Pancreas (tissue), 10 donors: ENCODE results near the gene CRYL1. TPM values are rescaled to one million over a fixed set of nuclear protein-coding genes. Genes with fewer than 3 reads are reported as not detected.

Experiments
- ATAC-seq, 4 donors: fragments of 200-7000 bp; cut with Tn5 transposase; one replicate each; pipeline versions ENCODE4 v1.8.0 to v1.9.1; 2020; ENCODE audit warnings: mild to moderate bottlenecking in 4 of 4, moderate library complexity in 4 of 4
- DNase-seq, 6 donors: peaks; one replicate each; pipeline ENCODE4 v3.0.0-alpha.2; 2020
- FAIRE-seq: peaks from 2 replicates; lab custom pipeline; 2012; peaks lifted over from hg19 to GRCh38; lab: Jason Lieb, UNC
- H3K27ac ChIP-seq, 4 donors: fragments of 200-600 bp; sonication (generic); 1 replicate in 3 of 4; 2 replicates in 1 of 4; pipeline versions ENCODE4 v1.5.0 to v1.8.0; 2020
- H3K27me3 ChIP-seq, 4 donors: fragments of 200-600 bp; one replicate each; pipeline ENCODE4 v1.8.0; 2021
- H3K36me3 ChIP-seq, 3 donors: fragments of 200-600 bp; sonication (generic) in 1 of 3; one replicate each; pipeline versions ENCODE4 v1.5.0 to v1.8.0; 2020 to 2021
- H3K4me1 ChIP-seq, 3 donors: fragments of 200-600 bp; one replicate each; pipeline ENCODE4 v1.8.0; 2021
- H3K4me3 ChIP-seq, 4 donors: fragments of 200-600 bp; sonication (generic) in 2 of 4; one replicate each; pipeline versions ENCODE4 v1.5.0 to v1.8.0; 2020 to 2021
- H3K9me3 ChIP-seq, 4 donors: fragments of 200-600 bp; one replicate each; pipeline ENCODE4 v1.8.0; 2021
- CTCF ChIP-seq, 4 donors: fragments of 200-600 bp; sonication (generic) in 3 of 4; IDR thresholded peaks; one replicate each; pipeline versions ENCODE4 v1.5.0 to v1.8.0; 2021; ENCODE audit warnings: antibody characterized with exemption in 4 of 4
- WGBS, 2 donors: extraction: QIAGEN DNeasy Blood & Tissue Kit; methylation state at CpG; one replicate each; pipeline ENCODE4 v1.1.7; 2013; 5-methylcytosine and 5-hydroxymethylcytosine counted together
- intact Hi-C, 3 donors: fragments of 100-400 bp; cut with DNase I; formaldehyde crosslinking; loops; one replicate each; pipeline versions ENCODE4 v1.11.1 to v1.14.2; 2022
- polyA plus RNA-seq, 2 donors: library from polyadenylated mRNA; stranded (reverse); fragments of 200-250 nt; gene quantifications; one replicate each; pipeline ENCODE4 v1.2.3, GENCODE V29; 2013
- total RNA-seq, 6 donors: library from RNA; stranded (reverse); fragmentation: NEBNext Ultra II Directional in 4 of 6; extraction: Animal tissue kit (Norgen Biotek cat#: 25700) in 4 of 6; gene quantifications; one replicate each; pipeline versions ENCODE4 v1.2.1 to v1.2.4, GENCODE V29; 2021 to 2023
- donor health status: healthy with polysubstance abuse.
- donor health status: DM: no; HTN: no; CAD: no; lungs with moderate emphysema.
- donor health status: DM: no; HTN: no; CAD: no.
- donor health status: control.
- donor health status: control.
- donor health status: Bipolar disorder and iron deficiency.
- donor health status: DM: yes; HTN: yes; CAD: no.
- donor health status: DM: no; HTN: no; CAD: no.
- donor health status: DM: no; HTN: no; CAD: no.
- donor health status: DM: yes; HTN: yes; CAD: no.

Gene CRYL1
- total RNA-seq = 10 to 100 TPM; 17.7 to 31.7 (median 20.9) TPM
- polyA plus RNA-seq = 10 to 100 TPM; 12.8 to 19.7 TPM

GRCh38 chr13:20525601-20526544 lies at the start of gene CRYL1:
CRYL1 (minus strand) TSS chr13:20525857; CDS start chr13:20525794, 63 bp downstream.
- peak; percentile 96 to 98 (median 98) for ATAC-seq

GRCh38 chr13:20573636-20574035 lies 48.0 kb upstream of the CRYL1 start:
- intact Hi-C loops = no loop called here
- DNase-seq = no peak
- FAIRE-seq = no peak
- Histone ChIP-seq H3K27ac (no peak overlapping the region), H3K9me3 (no peaks in the 10 kb centered on the region), H3K36me3 (peaks cover 0 to 6% (median 0%) of the 10 kb centered on the region in 3 donors), H3K4me3 (no peak overlapping the region), H3K4me1 (no peaks in the 10 kb centered on the region), H3K27me3 (no peaks in the 10 kb centered on the region)
- WGBS, 2 donors = 81 to 87% methylated on average over 2 of the region's 2 CpGs
- no peak for TF ChIP-seq CTCF (IDR thresholded peaks at IDR 0.05)
- ATAC-seq = no peak

More at GRCh38 chr13:20525601-20526544, at the start of gene CRYL1:
- H3K4me3 ChIP-seq = peak within 1 kb of the TSS; percentile 78 to 98 (median 96)
- H3K4me1 ChIP-seq = peaks cover 0 to 5% (median 0%) of the 10 kb centered on the region in 3 donors
- 0% methylated on average over 61 to 89 of the region's 89 CpGs for WGBS, 2 donors
- H3K27me3 ChIP-seq = no peaks in the 10 kb centered on the region
- DNase-seq (peak; percentile 70 to 91 (median 75)), FAIRE-seq (no peak)
- no peak for TF ChIP-seq CTCF (IDR thresholded peaks at IDR 0.05)
- no peaks in the 10 kb centered on the region for H3K36me3 ChIP-seq
- peak within 1 kb of the TSS; percentile 55 to 87 (median 76) for H3K27ac ChIP-seq
- intact Hi-C loops = no loop called here
- no peaks in the 10 kb centered on the region for H3K9me3 ChIP-seq

- no peak for ATAC-seq
- Histone ChIP-seq H3K9me3 (no peaks in the 10 kb centered on the region), H3K4me3 (no peak overlapping the region), H3K27me3 (no peaks in the 10 kb centered on the region), H3K36me3 (peaks cover 0 to 6% (median 0%) of the 10 kb centered on the region in 3 donors), H3K27ac (no peak overlapping the region), H3K4me1 (peaks cover 0 to 2% (median 1%) of the 10 kb centered on the region in 3 donors)
- 73 to 75% methylated on average over 4 of the region's 4 CpGs for WGBS, 2 donors
- FAIRE-seq = no peak
- intact Hi-C loops = no loop called here
- no peak for DNase-seq
- no peak for TF ChIP-seq CTCF (IDR thresholded peaks at IDR 0.05)
Measured at GRCh38 chr13:20573186-20573585, 47.5 kb upstream of the CRYL1 start.

- no peak for TF ChIP-seq CTCF (IDR thresholded peaks at IDR 0.05)
- Histone ChIP-seq H3K27me3 (no peaks in the 10 kb centered on the region), H3K9me3 (no peaks in the 10 kb centered on the region), H3K36me3 (peaks cover 0 to 6% (median 0%) of the 10 kb centered on the region in 3 donors), H3K4me1 (peaks cover 0 to 4% (median 4%) of the 10 kb centered on the region in 3 donors), H3K27ac (no peak overlapping the region), H3K4me3 (no peak overlapping the region)
- FAIRE-seq = no peak
- no peak for DNase-seq
- intact Hi-C loops = no loop called here
- no peak for ATAC-seq
Measured at GRCh38 chr13:20571676-20572075, 46.0 kb upstream of the CRYL1 start.
